ENCODE data around the gene MLPH. TPM values are rescaled to one million over a fixed set of nuclear protein-coding genes. Genes with fewer than 3 reads are reported as not detected.

The MLPH gene
- total and polyA plus RNA-seq, 2 experiments from 2014 or later: 8.1 to 10.8 TPM

GRCh38 chr2:237508361-237508760 lies 21.3 kb downstream of the MLPH start:
- Histone ChIP-seq H3K79me2 (ENCODE audit: insufficient read depth) (peaks cover 14% of the 10 kb centered on the region), H3K4me2 (ENCODE audit: unreplicated experiment) (no peak overlapping the region), H2AFZ (no peak overlapping the region), H4K20me1 (ENCODE audit: insufficient read depth) (no peaks in the 10 kb centered on the region), H3K4me3 (no peak overlapping the region), H3K27ac (no peak overlapping the region), H3K36me3 (ENCODE audit: low read depth) (no peaks in the 10 kb centered on the region), H3K4me1 (ENCODE audit: insufficient read depth) (no peaks in the 10 kb centered on the region), H3K9me2 (ENCODE audit: insufficient read depth) (no peaks in the 10 kb centered on the region), H3K27me3 (replicated peaks; ENCODE audit: insufficient read depth) (no peaks in the 10 kb centered on the region), H3K9me3 (ENCODE audit: low read depth) (no peaks in the 10 kb centered on the region), H3K9ac (no peak overlapping the region), H3F3A (ENCODE audit: insufficient read depth) (peaks cover 7% of the 10 kb centered on the region; the same call in 1 of the 2 replicates)
- WGBS, 2 experiments (ENCODE audit: low coverage in 1 of 2, low lambda C conversion rate in 2 of 2, missing lambda C conversion rate in 2 of 2): 89 to 91% methylated on average over 4 of the region's 4 CpGs
- no peak for DNase-seq
- in situ Hi-C loops (cut with MboI): no loop called here
- TF ChIP-seq EZH2 (IDR thresholded peaks at IDR 0.05; ENCODE audit: insufficient read depth, poor library complexity, severe bottlenecking) (no peak), EZH2phosphoT487 (IDR thresholded peaks at IDR 0.05; ENCODE audit: insufficient read depth, low read depth) (no peak)

GRCh38 chr2:237509151-237509550 lies 22.1 kb downstream of the MLPH start:
- Histone ChIP-seq H3K9ac (no peak overlapping the region), H3K4me2 (ENCODE audit: unreplicated experiment) (no peak overlapping the region), H3K9me3 (ENCODE audit: low read depth) (no peaks in the 10 kb centered on the region), H2AFZ (no peak overlapping the region), H3K4me3 (no peak overlapping the region), H3K4me1 (ENCODE audit: insufficient read depth) (no peaks in the 10 kb centered on the region), H3K27me3 (replicated peaks; ENCODE audit: insufficient read depth) (no peaks in the 10 kb centered on the region), H3K36me3 (ENCODE audit: low read depth) (no peaks in the 10 kb centered on the region), H3F3A (ENCODE audit: insufficient read depth) (peaks cover 7% of the 10 kb centered on the region; the same call in 1 of the 2 replicates), H3K9me2 (ENCODE audit: insufficient read depth) (no peaks in the 10 kb centered on the region), H3K27ac (no peak overlapping the region), H4K20me1 (ENCODE audit: insufficient read depth) (no peaks in the 10 kb centered on the region), H3K79me2 (ENCODE audit: insufficient read depth) (peaks cover 9% of the 10 kb centered on the region)
- in situ Hi-C loops (cut with MboI): no loop called here
- no peak for DNase-seq
- WGBS, 2 experiments (ENCODE audit: low coverage in 1 of 2, low lambda C conversion rate in 2 of 2, missing lambda C conversion rate in 2 of 2): 100% methylated on average over 2 of the region's 2 CpGs
- TF ChIP-seq EZH2phosphoT487 (IDR thresholded peaks at IDR 0.05; ENCODE audit: insufficient read depth, low read depth) (no peak), EZH2 (IDR thresholded peaks at IDR 0.05; ENCODE audit: insufficient read depth, poor library complexity, severe bottlenecking) (no peak)

- WGBS, 2 experiments (ENCODE audit: low coverage in 1 of 2, low lambda C conversion rate in 2 of 2, missing lambda C conversion rate in 2 of 2): 92 to 94% methylated on average over 7 of the region's 7 CpGs
- H3K27ac ChIP-seq: no peak overlapping the region
- no peaks in the 10 kb centered on the region for H3K9me3 ChIP-seq (ENCODE audit: low read depth)
These were observed 22.9 kb downstream of the MLPH start for GRCh38 chr2:237509905-237510304.

GRCh38 chr2:237510502-237511217 lies 23.6 kb downstream of the MLPH start:
- Histone ChIP-seq H3K36me3 (ENCODE audit: low read depth) (no peaks in the 10 kb centered on the region), H3K9ac (no peak overlapping the region), H3K9me2 (ENCODE audit: insufficient read depth) (no peaks in the 10 kb centered on the region), H3F3A (ENCODE audit: insufficient read depth) (peaks cover 7% of the 10 kb centered on the region; the same call in 1 of the 2 replicates), H3K4me1 (ENCODE audit: insufficient read depth) (no peaks in the 10 kb centered on the region), H3K4me3 (no peak overlapping the region), H2AFZ (no peak overlapping the region), H3K27ac (no peak overlapping the region), H3K27me3 (replicated peaks; ENCODE audit: insufficient read depth) (no peaks in the 10 kb centered on the region), H3K9me3 (ENCODE audit: low read depth) (no peaks in the 10 kb centered on the region), H3K79me2 (ENCODE audit: insufficient read depth) (peaks cover 1% of the 10 kb centered on the region), H4K20me1 (ENCODE audit: insufficient read depth) (no peaks in the 10 kb centered on the region), H3K4me2 (ENCODE audit: unreplicated experiment) (no peak overlapping the region)
- in situ Hi-C loops (cut with MboI): no loop called here
- no peak for DNase-seq
- WGBS, 2 experiments (ENCODE audit: low coverage in 1 of 2, low lambda C conversion rate in 2 of 2, missing lambda C conversion rate in 2 of 2): 90% methylated on average over 21 of the region's 21 CpGs
- TF ChIP-seq EZH2phosphoT487 (IDR thresholded peaks at IDR 0.05; ENCODE audit: insufficient read depth, low read depth): no peak
- no peak for TF ChIP-seq EZH2 (IDR thresholded peaks at IDR 0.05; ENCODE audit: insufficient read depth, poor library complexity, severe bottlenecking)

More at GRCh38 chr2:237509905-237510304, 22.9 kb downstream of the MLPH start:
- no peak overlapping the region for H3K9ac ChIP-seq
- no peak overlapping the region for H3K4me3 ChIP-seq
- H3K27me3 ChIP-seq (replicated peaks; ENCODE audit: insufficient read depth): no peaks in the 10 kb centered on the region
- no peak overlapping the region for H2AFZ ChIP-seq
- TF ChIP-seq EZH2phosphoT487 (IDR thresholded peaks at IDR 0.05; ENCODE audit: insufficient read depth, low read depth) (no peak), EZH2 (IDR thresholded peaks at IDR 0.05; ENCODE audit: insufficient read depth, poor library complexity, severe bottlenecking) (no peak)
- H3K4me1 ChIP-seq (ENCODE audit: insufficient read depth): no peaks in the 10 kb centered on the region
- in situ Hi-C loops (cut with MboI): no loop called here
- no peaks in the 10 kb centered on the region for H4K20me1 ChIP-seq (ENCODE audit: insufficient read depth)
- H3F3A ChIP-seq (ENCODE audit: insufficient read depth): peaks cover 7% of the 10 kb centered on the region; the same call in 1 of the 2 replicates
- H3K79me2 ChIP-seq (ENCODE audit: insufficient read depth): peaks cover 9% of the 10 kb centered on the region
- no peak overlapping the region for H3K4me2 ChIP-seq (ENCODE audit: unreplicated experiment)
- no peaks in the 10 kb centered on the region for H3K36me3 ChIP-seq (ENCODE audit: low read depth)
- H3K9me2 ChIP-seq (ENCODE audit: insufficient read depth): no peaks in the 10 kb centered on the region
- DNase-seq: no peak

All from GM23248 (cell line).